Osteoblast (primary cell): ENCODE results near the gene PLXDC2. TPM values are rescaled to one million over a fixed set of nuclear protein-coding genes. Genes with fewer than 3 reads are reported as not detected.

Experiments used
- DNase-seq: peaks from one replicate; pipeline ENCODE4 v3.0.0; 2011; ENCODE audit warnings: low spot score, mixed read lengths; ENCODE audit not compliant: insufficient read length; ENCODE audit errors: missing footprints
- H2AFZ ChIP-seq: 2 replicates; pipeline ENCODE4 v1.6.0; 2011; ENCODE audit warnings: mild to moderate bottlenecking, low read length
- H3K27ac ChIP-seq: 2 replicates; pipeline ENCODE4 v1.5.1; 2011; ENCODE audit warnings: mild to moderate bottlenecking, low read depth, low read length, moderate library complexity
- H3K27me3 ChIP-seq: 2 replicates; pipeline ENCODE4 v1.6.0; 2012; ENCODE audit warnings: mild to moderate bottlenecking, control low read depth, inconsistent platforms, low read length, moderate library complexity; ENCODE audit not compliant: insufficient read depth
- H3K36me3 ChIP-seq: 2 replicates; pipeline ENCODE4 v1.5.1; 2011; ENCODE audit warnings: mild to moderate bottlenecking, low read length, control low read depth, moderate library complexity; ENCODE audit not compliant: insufficient read depth
- H3K4me1 ChIP-seq: 2 replicates; pipeline ENCODE4 v1.5.1; 2011; ENCODE audit warnings: mild to moderate bottlenecking, low read length, control low read depth, moderate library complexity; ENCODE audit not compliant: insufficient read depth
- H3K4me2 ChIP-seq: 2 replicates; pipeline ENCODE4 v1.6.0; 2011; ENCODE audit warnings: mild to moderate bottlenecking, low read length; ENCODE audit not compliant: insufficient read depth
- H3K4me3 ChIP-seq: fragments of 200-600 bp; sonication (generic); 3 replicates; pipeline ENCODE4 v1.5.1; 2012; ENCODE audit warnings: mild to moderate bottlenecking, low read length, inconsistent platforms; ENCODE audit not compliant: insufficient read depth
- H3K79me2 ChIP-seq: 2 replicates; pipeline ENCODE4 v1.6.0; 2012; ENCODE audit warnings: mild to moderate bottlenecking, low read length, control low read depth, inconsistent platforms; ENCODE audit not compliant: insufficient read depth
- H3K9me3 ChIP-seq: 2 replicates; pipeline ENCODE4 v1.5.1; 2011; ENCODE audit warnings: low read depth, low read length, control low read depth
- H4K20me1 ChIP-seq: 2 replicates; pipeline ENCODE4 v1.6.0; 2012; ENCODE audit warnings: mild to moderate bottlenecking, low read length, control low read depth; ENCODE audit not compliant: insufficient read depth
- CTCF ChIP-seq: IDR thresholded peaks from 2 replicates; pipeline ENCODE4 v1.5.1; 2011; ENCODE audit warnings: mild to moderate bottlenecking, low read depth, low read length, moderate library complexity; ENCODE audit errors: extremely low read depth
- total RNA-seq: library from RNA; depleted of rRNA; stranded (reverse); fragments of >200 nt; gene quantifications from 2 replicates; pipeline ENCODE4 v1.2.3, GENCODE V29; 2012

PLXDC2 gene
- total RNA-seq, 1 donor: 63.3 TPM

- Histone ChIP-seq H3K4me2 (no peak overlapping the region), H3K27me3 (no peaks in the 10 kb centered on the region), H2AFZ (no peak overlapping the region), H3K36me3 (no peaks in the 10 kb centered on the region), H3K4me3 (no peak overlapping the region), H3K4me1 (no peaks in the 10 kb centered on the region), H3K9me3 (no peaks in the 10 kb centered on the region), H3K79me2 (no peaks in the 10 kb centered on the region), H3K27ac (no peak overlapping the region), H4K20me1 (no peaks in the 10 kb centered on the region)
- DNase-seq: no peak
- TF ChIP-seq CTCF: no peak
These were observed 356.8 kb downstream of the PLXDC2 start for GRCh38 chr10:20173046-20173445.

- no peaks in the 10 kb centered on the region for H3K27me3 ChIP-seq
- no peaks in the 10 kb centered on the region for H3K9me3 ChIP-seq
- H3K4me3 ChIP-seq: no peak overlapping the region
- no peaks in the 10 kb centered on the region for H3K36me3 ChIP-seq
- H4K20me1 ChIP-seq: no peaks in the 10 kb centered on the region
- no peaks in the 10 kb centered on the region for H3K4me1 ChIP-seq
- DNase-seq: no peak
- H3K79me2 ChIP-seq: no peaks in the 10 kb centered on the region
- H3K4me2 ChIP-seq: no peak overlapping the region
- H2AFZ ChIP-seq: no peak overlapping the region
- no peak for TF ChIP-seq CTCF
- H3K27ac ChIP-seq: no peak overlapping the region
These were observed 359.5 kb downstream of the PLXDC2 start for GRCh38 chr10:20175719-20176118.

GRCh38 chr10:20180766-20181165 is 364.5 kb downstream of the PLXDC2 start:
- no peak overlapping the region for H2AFZ ChIP-seq
- no peak overlapping the region for H3K4me3 ChIP-seq
- TF ChIP-seq CTCF: no peak
- no peaks in the 10 kb centered on the region for H3K36me3 ChIP-seq
- no peak overlapping the region for H3K4me2 ChIP-seq
- H3K9me3 ChIP-seq: no peaks in the 10 kb centered on the region
- H3K27ac ChIP-seq: no peak overlapping the region
- DNase-seq: no peak
- no peaks in the 10 kb centered on the region for H3K27me3 ChIP-seq
- no peaks in the 10 kb centered on the region for H3K79me2 ChIP-seq
- H3K4me1 ChIP-seq: no peaks in the 10 kb centered on the region
- H4K20me1 ChIP-seq: no peaks in the 10 kb centered on the region

- no peak overlapping the region for H3K4me3 ChIP-seq
- H2AFZ ChIP-seq: no peak overlapping the region
- no peak overlapping the region for H3K4me2 ChIP-seq
These were observed 365.2 kb downstream of the PLXDC2 start for GRCh38 chr10:20181434-20181833.

More at GRCh38 chr10:20181434-20181833, 365.2 kb downstream of the PLXDC2 start:
- no peaks in the 10 kb centered on the region for H3K79me2 ChIP-seq
- H3K4me1 ChIP-seq: no peaks in the 10 kb centered on the region
- no peaks in the 10 kb centered on the region for H4K20me1 ChIP-seq
- no peak for TF ChIP-seq CTCF
- no peaks in the 10 kb centered on the region for H3K9me3 ChIP-seq
- no peaks in the 10 kb centered on the region for H3K27me3 ChIP-seq
- H3K27ac ChIP-seq: no peak overlapping the region
- no peaks in the 10 kb centered on the region for H3K36me3 ChIP-seq
- DNase-seq: no peak
